Ascending aorta (tissue), 2 donors: Measurements from ENCODE around the gene PEX26. TPM values are rescaled to one million over a fixed set of nuclear protein-coding genes. Genes with fewer than 3 reads are reported as not detected.
"Not testable (repeated sequence)": the region's sequence is repeated elsewhere in the genome, so short reads cannot be mapped to it uniquely, and the experiment has no call there.

Source experiments
- DNase-seq, 2 donors: peaks; one replicate each; pipeline ENCODE4 v3.0.0-alpha.2; 2019; ENCODE audit warnings: low spot score in 2 of 2
- H3K27ac ChIP-seq, 2 donors: fragments of 200-600 bp; sonication (generic); one replicate each; pipeline ENCODE4 v1.5.1; 2016 to 2017; ENCODE audit warnings: mild to moderate bottlenecking in 1 of 2
- H3K27me3 ChIP-seq: fragments of 200-600 bp; sonication (generic); one replicate; pipeline ENCODE4 v1.5.1; 2017
- H3K36me3 ChIP-seq, 2 donors: fragments of 200-600 bp; sonication (generic); one replicate each; pipeline ENCODE4 v1.5.1; 2016
- H3K4me1 ChIP-seq, 2 donors: fragments of 200-600 bp; sonication (generic); one replicate each; pipeline ENCODE4 v1.5.1; 2016 to 2017; ENCODE audit warnings: mild to moderate bottlenecking in 1 of 2
- H3K4me3 ChIP-seq, 2 donors: fragments of 200-600 bp; sonication (generic); one replicate each; pipeline ENCODE4 v1.5.1; 2016 to 2017; ENCODE audit warnings: mild to moderate bottlenecking in 1 of 2
- H3K9me3 ChIP-seq, 2 donors: fragments of 200-600 bp; sonication (generic); one replicate each; pipeline ENCODE4 v1.5.1; 2016
- CTCF ChIP-seq, 3 experiments: fragments of 200-600 bp in 2 of 3; fragments of 450-650 bp in 1 of 3; sonication (generic) in 2 of 3; IDR thresholded peaks; one replicate each; pipeline ENCODE4 v1.5.1; 2016 to 2019; ENCODE audit warnings: antibody characterized with exemption in 3 of 3, mild to moderate bottlenecking in 1 of 3, moderate library complexity in 1 of 3
- intact Hi-C: fragments of 100-400 bp; cut with DNase I; formaldehyde crosslinking; loops from one replicate; pipeline ENCODE4 v1.15.1; 2023
- total RNA-seq: library from RNA; depleted of rRNA; stranded (reverse); fragments of >200 nt; gene quantifications from one replicate; pipeline ENCODE4 v1.1.0, GENCODE V29; 2016

The PEX26 gene
- total RNA-seq, 1 donor from 2014 or later, result 38.1 TPM

- no peak for TF ChIP-seq CTCF (IDR thresholded peaks at IDR 0.05)
- DNase-seq, result no peak
- Histone ChIP-seq H3K4me3 (no peak overlapping the region), H3K9me3 (no peaks in the 10 kb centered on the region), H3K27me3 (no peaks in the 10 kb centered on the region), H3K36me3 (no peaks in the 10 kb centered on the region), H3K4me1 (peaks cover 9 to 26% of the 10 kb centered on the region in 2 donors), H3K27ac (no peak overlapping the region)
- intact Hi-C loops, result loop anchor here (10.0 kb wide), 1 partner anchor 367 kb away; no protein-coding TSS in a partner anchor
Observed at GRCh38 chr22:18071968-18072310, 5.9 kb upstream of the PEX26 start.

DNA sequence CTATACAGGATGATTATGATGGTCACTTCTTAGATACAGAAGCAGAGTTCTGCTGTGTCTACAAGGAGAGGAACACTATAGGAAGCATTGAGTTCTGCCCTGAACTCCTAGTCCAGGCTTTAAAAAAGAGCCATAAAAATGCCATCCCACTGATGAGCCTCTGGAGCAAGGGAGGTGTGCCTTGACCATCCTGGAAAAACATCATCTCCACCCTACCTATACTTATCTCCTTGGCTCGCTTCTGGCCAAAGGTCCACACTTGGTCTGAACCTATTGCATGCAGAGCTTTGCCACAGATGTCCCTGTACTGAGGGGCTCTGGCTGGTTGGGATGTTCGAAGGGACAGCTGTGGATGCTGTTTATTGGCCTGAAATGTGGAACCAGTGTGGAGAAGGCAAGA is 4.3 kb upstream of the PEX26 start:
- Histone ChIP-seq H3K4me3 (no peak overlapping the region), H3K27ac (no peak overlapping the region), H3K9me3 (no peaks in the 10 kb centered on the region), H3K4me1 (peaks cover 0 to 20% of the 10 kb centered on the region in 2 donors), H3K36me3 (no peaks in the 10 kb centered on the region), H3K27me3 (no peaks in the 10 kb centered on the region)
- no peak for TF ChIP-seq CTCF (IDR thresholded peaks at IDR 0.05)
- intact Hi-C loops, result loop anchor here (10.0 kb wide), 1 partner anchor 369 kb away; no protein-coding TSS in a partner anchor
- no peak for DNase-seq

- peaks cover 0 to 20% of the 10 kb centered on the region in 2 donors for H3K4me1 ChIP-seq
- H3K9me3 ChIP-seq, H3K27me3 ChIP-seq, H3K36me3 ChIP-seq, DNase-seq, H3K27ac ChIP-seq, H3K4me3 ChIP-seq: not testable (repeated sequence)
- intact Hi-C loops, result loop anchor here (10.0 kb wide), 1 partner anchor 369 kb away; no protein-coding TSS in a partner anchor
Observed at GRCh38 chr22:18073927-18074326, 3.9 kb upstream of the PEX26 start.

GRCh38 chr22:18075101-18075719 is 2.6 kb upstream of the PEX26 start:
- H3K4me3 ChIP-seq, result no peak overlapping the region
- H3K27me3 ChIP-seq, result no peaks in the 10 kb centered on the region
- DNase-seq, result no peak
- H3K27ac ChIP-seq, result peak overlapping the region; percentile 65 to 80
- intact Hi-C loops, result loop anchor here (5.0 to 10.0 kb wide), 2 partner anchors 370 to 438 kb away; partner anchors contain the start of gene BCL2L13
- H3K36me3 ChIP-seq, result peaks cover 0 to 4% of the 10 kb centered on the region in 2 donors
- H3K4me1 ChIP-seq, result peaks cover 0 to 23% of the 10 kb centered on the region in 2 donors
- no peaks in the 10 kb centered on the region for H3K9me3 ChIP-seq
- no peak for TF ChIP-seq CTCF (IDR thresholded peaks at IDR 0.05)

- peak in 1 of 2 donors; percentile 78 for DNase-seq
- intact Hi-C loops, result loop anchor here (1.0 to 10.0 kb wide), 5 partner anchors 75 to 439 kb away; partner anchors contain the start of gene BCL2L13
- no peaks in the 10 kb centered on the region for H3K27me3 ChIP-seq
- peak overlapping the region; percentile 65 to 80 for H3K27ac ChIP-seq
- peak overlapping the region in 1 of 2 donors; percentile 73 for H3K4me3 ChIP-seq
- TF ChIP-seq CTCF (IDR thresholded peaks at IDR 0.05), result peak; percentile 73 to 92 (median 85)
- H3K4me1 ChIP-seq, result peaks cover 0 to 23% of the 10 kb centered on the region in 2 donors
- peaks cover 3 to 10% of the 10 kb centered on the region in 2 donors for H3K36me3 ChIP-seq
- no peaks in the 10 kb centered on the region for H3K9me3 ChIP-seq
Observed at GRCh38 chr22:18075720-18076497, 1.9 kb upstream of the PEX26 start.
